Neural cell (in vitro differentiated cells): ENCODE measurements around the gene CAPN5.

ENCODE experiments used
- EP300 ChIP-seq: fragments of 450-650 bp; conservative IDR thresholded peaks from 2 replicates; pipeline ENCODE4 v1.6.1; 2014; ENCODE audit warnings: antibody characterized with exemption, mild to moderate bottlenecking, moderate library complexity; ENCODE audit not compliant: poor library complexity, severe bottlenecking
- EZH2 ChIP-seq: fragments of 200-600, 300-800 bp; shearing (Covaris generic), sonication (generic); IDR thresholded peaks from 2 replicates; pipeline ENCODE4 v1.6.1; 2014; ENCODE audit warnings: antibody characterized with exemption, low read length, borderline replicate concordance, mild to moderate bottlenecking; ENCODE audit not compliant: insufficient read depth, poor library complexity, severe bottlenecking
- MXI1 ChIP-seq: fragments of 450-650 bp; conservative IDR thresholded peaks from 2 replicates; pipeline ENCODE4 v1.6.1; 2014; ENCODE audit warnings: antibody characterized with exemption, mild to moderate bottlenecking; ENCODE audit not compliant: poor library complexity, severe bottlenecking
- POLR2AphosphoS5 ChIP-seq: IDR thresholded peaks from 2 replicates; pipeline ENCODE4 v1.6.1; 2012
- RAD21 ChIP-seq: fragments of 450-650 bp; conservative IDR thresholded peaks from 2 replicates; pipeline ENCODE4 v1.6.1; 2014; ENCODE audit warnings: antibody characterized with exemption, mild to moderate bottlenecking, moderate library complexity
- REST ChIP-seq: IDR thresholded peaks from 2 replicates; pipeline ENCODE4 v1.6.1; 2012; ENCODE audit warnings: borderline replicate concordance
- SMC3 ChIP-seq: fragments of 450-650 bp; conservative IDR thresholded peaks from 2 replicates; pipeline ENCODE4 v1.6.1; 2014; ENCODE audit warnings: antibody characterized with exemption, mild to moderate bottlenecking, moderate library complexity; ENCODE audit not compliant: poor library complexity
- TAF1 ChIP-seq: IDR thresholded peaks from 2 replicates; pipeline ENCODE4 v1.6.1; 2012; ENCODE audit warnings: low read depth
- TF ChIP-seq, protein P1 (sequence below): fragments of 450-650 bp; IDR thresholded peaks from 2 replicates; pipeline ENCODE4 v1.5.1; 2014; ENCODE audit warnings: antibody characterized with exemption, mild to moderate bottlenecking, moderate library complexity; ENCODE audit not compliant: poor library complexity, severe bottlenecking

DNA sequence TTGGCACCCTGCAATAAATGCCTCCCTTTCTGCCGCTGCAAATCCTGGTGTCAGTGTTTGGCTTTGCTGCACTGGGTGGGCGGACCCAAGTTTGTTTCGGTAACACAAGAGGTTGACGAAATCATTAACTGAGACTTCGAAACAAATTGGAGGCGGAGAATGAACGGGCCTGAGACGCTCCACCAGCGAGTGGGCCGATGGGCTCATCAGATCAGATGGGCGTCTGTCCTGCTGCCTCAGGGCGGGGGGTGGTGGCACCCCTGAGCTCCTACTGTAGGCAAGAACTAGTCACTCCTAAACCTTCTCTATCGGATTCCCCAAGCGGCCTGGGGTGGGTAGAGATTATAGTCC is 918 bp upstream of the CAPN5 start:
- TF ChIP-seq, protein P1, sequence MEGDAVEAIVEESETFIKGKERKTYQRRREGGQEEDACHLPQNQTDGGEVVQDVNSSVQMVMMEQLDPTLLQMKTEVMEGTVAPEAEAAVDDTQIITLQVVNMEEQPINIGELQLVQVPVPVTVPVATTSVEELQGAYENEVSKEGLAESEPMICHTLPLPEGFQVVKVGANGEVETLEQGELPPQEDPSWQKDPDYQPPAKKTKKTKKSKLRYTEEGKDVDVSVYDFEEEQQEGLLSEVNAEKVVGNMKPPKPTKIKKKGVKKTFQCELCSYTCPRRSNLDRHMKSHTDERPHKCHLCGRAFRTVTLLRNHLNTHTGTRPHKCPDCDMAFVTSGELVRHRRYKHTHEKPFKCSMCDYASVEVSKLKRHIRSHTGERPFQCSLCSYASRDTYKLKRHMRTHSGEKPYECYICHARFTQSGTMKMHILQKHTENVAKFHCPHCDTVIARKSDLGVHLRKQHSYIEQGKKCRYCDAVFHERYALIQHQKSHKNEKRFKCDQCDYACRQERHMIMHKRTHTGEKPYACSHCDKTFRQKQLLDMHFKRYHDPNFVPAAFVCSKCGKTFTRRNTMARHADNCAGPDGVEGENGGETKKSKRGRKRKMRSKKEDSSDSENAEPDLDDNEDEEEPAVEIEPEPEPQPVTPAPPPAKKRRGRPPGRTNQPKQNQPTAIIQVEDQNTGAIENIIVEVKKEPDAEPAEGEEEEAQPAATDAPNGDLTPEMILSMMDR: no peak
- TF ChIP-seq EZH2 (no peak), EP300 (no peak), TAF1 (no peak), REST (no peak), RAD21 (no peak), POLR2AphosphoS5 (no peak), SMC3 (no peak), MXI1 (no peak)
